Uterus (tissue), 4 donors: ENCODE measurements around the gene ZNF407. TPM values are rescaled to one million over a fixed set of nuclear protein-coding genes. Genes with fewer than 3 reads are reported as not detected.

Experiments used
- DNase-seq, 2 donors: peaks; one replicate each; pipeline ENCODE4 v3.0.0-alpha.2; 2019 to 2020
- H3K27ac ChIP-seq, 2 donors: fragments of 200-600 bp; sonication (generic); 1 replicate in 1 of 2; 2 replicates in 1 of 2; pipeline ENCODE4 v1.5.1; 2016 to 2018
- H3K27me3 ChIP-seq, 2 donors: fragments of 200-600 bp; sonication (generic); one replicate each; pipeline ENCODE4 v1.5.1; 2018 to 2019; ENCODE audit warnings: control low read depth in 1 of 2
- H3K36me3 ChIP-seq, 2 donors: fragments of 200-600 bp; sonication (generic); one replicate each; pipeline ENCODE4 v1.5.1; 2019; ENCODE audit warnings: control low read depth in 1 of 2
- H3K4me1 ChIP-seq, 2 donors: fragments of 200-600 bp; sonication (generic); one replicate each; pipeline ENCODE4 v1.5.1; 2018 to 2019; ENCODE audit warnings: control low read depth in 1 of 2
- H3K4me3 ChIP-seq, 2 donors: fragments of 200-600 bp; sonication (generic); 1 replicate in 1 of 2; 2 replicates in 1 of 2; pipeline ENCODE4 v1.5.1; 2018 to 2019; ENCODE audit warnings: mild to moderate bottlenecking in 1 of 2
- H3K9me3 ChIP-seq, 2 donors: fragments of 200-600 bp; sonication (generic); one replicate each; pipeline ENCODE4 v1.5.1; 2019; ENCODE audit warnings: control low read depth in 1 of 2
- CTCF ChIP-seq, 4 experiments: fragments of 200-600 bp in 2 of 4; fragments of 450-650 bp in 2 of 4; sonication (generic) in 2 of 4; IDR thresholded peaks; one replicate each; pipeline ENCODE4 v1.5.1; 2016 to 2019; ENCODE audit warnings: antibody characterized with exemption in 4 of 4, mild to moderate bottlenecking in 2 of 4, moderate library complexity in 1 of 4
- POLR2A ChIP-seq, 2 donors: fragments of 450-650 bp; IDR thresholded peaks; one replicate each; pipeline ENCODE4 v1.6.1; 2016; ENCODE audit warnings: antibody characterized with exemption in 2 of 2, mild to moderate bottlenecking in 1 of 2, moderate library complexity in 1 of 2
- intact Hi-C: fragments of 100-400 bp; cut with DNase I; formaldehyde crosslinking; loops from one replicate; pipeline ENCODE4 v1.15.1; 2023; ENCODE audit warnings: low total_unique reads
- total RNA-seq, 4 donors: library from RNA; depleted of rRNA in 3 of 4; stranded (reverse); fragments of >200 nt in 3 of 4; gene quantifications; one replicate each; pipeline versions ENCODE4 v1.1.0 to v1.2.4, GENCODE V29; 2014 to 2023
- donor health status: DM: yes; HTN: yes; CAD: no.

The ZNF407 gene
- total RNA-seq, 4 donors from 2014 or later = 10.6 to 38.9 (median 23.7) TPM

DNA sequence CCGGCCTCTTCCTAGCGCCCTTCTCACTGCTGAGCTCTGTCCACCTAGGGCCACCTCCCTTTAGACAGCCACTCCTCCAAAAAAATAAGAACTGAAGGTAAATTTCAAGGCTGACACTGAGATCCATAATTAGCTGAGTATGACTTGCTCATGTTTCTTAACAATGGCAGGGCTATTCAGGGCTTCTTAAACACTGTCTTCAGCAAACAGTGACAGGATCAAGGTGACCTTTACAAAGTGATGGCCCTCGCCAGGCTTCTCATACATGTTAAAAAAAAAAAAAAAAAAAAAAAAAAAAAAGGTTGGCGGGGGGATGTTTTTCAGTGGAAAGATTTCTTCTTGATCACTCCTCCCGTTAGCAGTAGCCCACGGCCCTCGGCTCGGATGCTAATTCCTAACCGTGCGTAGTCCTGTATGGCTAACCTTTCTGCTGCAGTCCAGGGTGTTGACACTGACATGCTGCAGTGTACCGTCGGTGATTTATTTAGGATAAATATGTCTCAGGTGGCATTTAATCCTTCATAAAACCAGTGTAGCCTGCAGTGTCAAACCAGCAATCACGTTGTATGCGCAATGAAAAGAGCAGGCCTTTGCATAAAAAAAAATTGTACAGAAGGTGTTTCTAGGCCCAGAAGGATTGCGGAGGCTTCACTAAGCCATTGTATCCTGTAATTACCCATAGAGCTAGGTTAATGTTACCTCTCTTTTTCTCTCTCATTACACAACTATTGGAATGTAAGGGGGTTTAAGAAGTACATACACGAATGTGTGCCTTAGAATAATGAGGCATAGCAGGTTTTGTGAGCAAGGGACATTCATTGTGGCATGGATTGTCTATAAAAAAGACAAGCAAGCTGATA lies 468.6 kb downstream of the ZNF407 start:
- Histone ChIP-seq H3K4me1 (no peaks in the 10 kb centered on the region), H3K36me3 (no peaks in the 10 kb centered on the region)

DNA sequence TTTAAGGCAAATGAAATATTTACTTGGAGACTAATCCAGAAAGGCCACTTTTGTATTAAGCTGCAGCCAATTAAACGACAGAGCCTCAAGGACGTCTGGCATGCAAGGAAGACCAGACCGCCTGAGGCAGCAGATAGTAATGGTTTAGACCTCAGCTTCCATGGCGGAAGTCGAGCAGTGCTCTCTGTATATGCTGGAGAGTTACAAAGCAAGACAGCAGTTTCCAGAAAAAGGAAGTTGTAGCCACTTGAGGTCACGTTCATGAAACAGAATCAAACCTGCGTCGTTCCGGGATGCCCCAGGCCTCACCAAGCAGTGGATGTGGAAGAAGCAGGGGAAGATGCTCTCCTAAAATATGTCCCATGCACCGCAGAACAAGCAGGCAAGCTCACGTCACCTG lies 469.3 kb downstream of the ZNF407 start:
- TF ChIP-seq POLR2A (IDR thresholded peaks at IDR 0.05) (no peak), CTCF (IDR thresholded peaks at IDR 0.05) (no peak)

More for the DNA sequence above, 468.6 kb downstream of the ZNF407 start:
- no peaks in the 10 kb centered on the region for H3K9me3 ChIP-seq
- H3K27ac ChIP-seq = no peak overlapping the region
- intact Hi-C loops = no loop called here
- no peak for TF ChIP-seq POLR2A (IDR thresholded peaks at IDR 0.05)
- no peak for TF ChIP-seq CTCF (IDR thresholded peaks at IDR 0.05)
- H3K4me3 ChIP-seq = no peak overlapping the region
- H3K27me3 ChIP-seq = no peaks in the 10 kb centered on the region
- no peak for DNase-seq

GRCh38 chr18:75067996-75068645 lies 470.5 kb downstream of the ZNF407 start:
- Histone ChIP-seq H3K27ac (no peak overlapping the region), H3K4me1 (no peaks in the 10 kb centered on the region), H3K36me3 (no peaks in the 10 kb centered on the region), H3K9me3 (no peaks in the 10 kb centered on the region), H3K4me3 (no peak overlapping the region), H3K27me3 (no peaks in the 10 kb centered on the region)
- intact Hi-C loops = no loop called here
- DNase-seq = no peak
- TF ChIP-seq POLR2A (IDR thresholded peaks at IDR 0.05) (no peak), CTCF (IDR thresholded peaks at IDR 0.05) (no peak)

More for the DNA sequence above, 469.3 kb downstream of the ZNF407 start:
- Histone ChIP-seq H3K27me3 (no peaks in the 10 kb centered on the region), H3K4me1 (no peaks in the 10 kb centered on the region), H3K4me3 (no peak overlapping the region), H3K9me3 (no peaks in the 10 kb centered on the region), H3K27ac (no peak overlapping the region), H3K36me3 (no peaks in the 10 kb centered on the region)
- intact Hi-C loops = no loop called here
- DNase-seq = no peak

DNA sequence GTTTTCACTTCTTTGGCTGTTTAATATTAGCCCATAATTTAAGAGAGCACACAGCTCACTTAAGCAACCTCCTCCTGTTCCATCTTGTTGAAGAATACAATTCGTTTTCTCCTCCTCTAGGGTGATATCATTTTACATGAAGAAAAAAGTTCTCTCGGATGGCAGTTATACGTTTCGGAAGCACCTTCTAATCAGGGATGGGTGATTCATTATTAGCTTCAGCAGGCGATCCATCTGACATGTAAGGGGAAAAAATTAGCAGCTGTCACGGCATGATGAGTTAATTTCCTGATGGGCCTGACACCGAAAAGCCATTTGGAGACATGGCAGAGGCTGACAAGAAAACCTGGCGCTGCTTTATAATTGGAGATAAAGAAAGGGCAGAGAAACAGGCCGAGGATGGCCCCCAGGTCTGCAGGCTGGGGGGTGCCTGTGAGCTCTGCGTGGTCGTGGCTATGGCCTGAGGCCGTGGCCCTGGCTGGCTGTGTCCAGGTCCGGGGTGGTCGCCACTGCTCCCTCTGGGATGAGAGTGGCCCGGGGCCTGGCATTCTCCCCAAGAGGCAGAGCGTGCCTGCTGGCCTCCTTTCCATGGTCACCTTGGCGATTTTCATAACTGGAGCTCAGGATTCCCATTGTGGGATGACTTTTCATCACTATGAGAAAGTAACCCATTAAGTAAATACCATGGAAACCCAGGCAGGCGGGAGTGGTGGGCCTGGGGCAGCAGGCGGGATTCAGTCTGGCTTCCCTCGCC lies 471.2 kb downstream of the ZNF407 start:
- Histone ChIP-seq H3K27ac (no peak overlapping the region), H3K36me3 (no peaks in the 10 kb centered on the region), H3K4me3 (no peak overlapping the region), H3K9me3 (no peaks in the 10 kb centered on the region), H3K4me1 (no peaks in the 10 kb centered on the region), H3K27me3 (no peaks in the 10 kb centered on the region)
- intact Hi-C loops = no loop called here
- no peak for DNase-seq
- TF ChIP-seq CTCF (IDR thresholded peaks at IDR 0.05) = no peak
- TF ChIP-seq POLR2A (IDR thresholded peaks at IDR 0.05) = no peak
